Measurements from ENCODE around the gene LDB3.

Gene LDB3

GRCh38 chr10:86670876-86671275, 2.6 kb downstream of the LDB3 start:
- no peak overlapping the region for H3K4me3 ChIP-seq (ENCODE audit: low read length)
- DNase-seq (ENCODE audit: low read depth) = no peak
- TF ChIP-seq CTCF (IDR thresholded peaks at IDR 0.05; ENCODE audit: insufficient read depth, low read depth, low read length, missing control alignments) = no peak

GRCh38 chr10:86671419-86671818, 3.1 kb downstream of the LDB3 start:
- no peak for TF ChIP-seq CTCF (IDR thresholded peaks at IDR 0.05; ENCODE audit: insufficient read depth, low read depth, low read length, missing control alignments)
- no peak for DNase-seq (ENCODE audit: low read depth)
- no peak overlapping the region for H3K4me3 ChIP-seq (ENCODE audit: low read length)

GRCh38 chr10:86671985-86672710, 3.8 kb downstream of the LDB3 start:
- no peak overlapping the region for H3K4me3 ChIP-seq (ENCODE audit: low read length)
- DNase-seq (ENCODE audit: low read depth) = no peak
- TF ChIP-seq CTCF (IDR thresholded peaks at IDR 0.05; ENCODE audit: insufficient read depth, low read depth, low read length, missing control alignments) = no peak

GRCh38 chr10:86673216-86673826, 5.0 kb downstream of the LDB3 start:
- H3K4me3 ChIP-seq (ENCODE audit: low read length) = no peak overlapping the region
- no peak for TF ChIP-seq CTCF (IDR thresholded peaks at IDR 0.05; ENCODE audit: insufficient read depth, low read depth, low read length, missing control alignments)
- no peak for DNase-seq (ENCODE audit: low read depth)

- H3K4me3 ChIP-seq (ENCODE audit: low read length) = no peak overlapping the region
- no peak for DNase-seq (ENCODE audit: low read depth)
- no peak for TF ChIP-seq CTCF (IDR thresholded peaks at IDR 0.05; ENCODE audit: insufficient read depth, low read depth, low read length, missing control alignments)
Measured at GRCh38 chr10:86673827-86674581, 5.7 kb downstream of the LDB3 start.

GRCh38 chr10:86674912-86675311, 6.6 kb downstream of the LDB3 start:
- H3K4me3 ChIP-seq (ENCODE audit: low read length) = no peak overlapping the region
- no peak for DNase-seq (ENCODE audit: low read depth)
- TF ChIP-seq CTCF (IDR thresholded peaks at IDR 0.05; ENCODE audit: insufficient read depth, low read depth, low read length, missing control alignments) = no peak
